Testis (tissue), 2 donors: Measurements from ENCODE around the gene RUVBL2.

Experiments used
- CTCF ChIP-seq, 3 experiments: fragments of 450-650 bp in 2 of 3; fragments of 200-600 bp in 1 of 3; sonication (generic) in 1 of 3; IDR thresholded peaks; one replicate each; pipeline ENCODE4 v1.5.1; 2016 to 2019; ENCODE audit warnings: antibody characterized with exemption in 3 of 3, mild to moderate bottlenecking in 2 of 3, moderate library complexity in 1 of 3
- POLR2A ChIP-seq: fragments of 450-650 bp; IDR thresholded peaks from one replicate; pipeline ENCODE4 v1.6.1; 2017; ENCODE audit warnings: antibody characterized with exemption, mild to moderate bottlenecking, moderate library complexity

GRCh38 chr19:49009828-49010227 lies 16.1 kb downstream of the RUVBL2 start:
- no peak for TF ChIP-seq CTCF (IDR thresholded peaks at IDR 0.05)
- no peak for TF ChIP-seq POLR2A
